ENCODE measurements around the gene IMMP1L. TPM values are rescaled to one million over a fixed set of nuclear protein-coding genes. Genes with fewer than 3 reads are reported as not detected.

The IMMP1L gene
- total and polyA plus RNA-seq, 2 of the 8 experiments (the other 6 are each of a cell fraction or from before 2014, with no cell fraction given), result 27.4 to 47.7 TPM

DNA sequence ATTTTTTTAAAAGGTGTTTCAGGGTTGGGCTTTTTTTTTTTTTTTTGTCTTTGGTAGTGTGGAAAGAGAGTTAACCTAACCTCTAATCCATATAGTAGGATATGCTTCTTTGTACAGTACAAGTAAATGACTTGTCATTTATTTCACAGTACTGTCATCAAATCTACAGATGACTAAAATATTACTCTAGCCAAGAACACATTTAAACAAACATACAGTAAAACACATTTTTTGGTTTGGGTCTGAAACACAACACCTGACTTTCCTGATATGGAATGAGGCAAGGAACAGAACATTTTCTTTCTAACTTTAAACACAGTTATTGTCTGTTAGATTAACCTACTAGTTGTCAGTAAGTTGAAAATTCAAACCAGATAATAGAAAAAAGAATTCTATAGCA lies 68.1 kb downstream of the IMMP1L start:
- Histone ChIP-seq H3K23ac (ENCODE audit: insufficient read length) (no peak overlapping the region), H3K4me1 (replicated peaks in 1 of 4; ENCODE audit: control insufficient read depth in 3 of 4, insufficient read depth in 4 of 4, low read length in 3 of 4) (no peaks in the 10 kb centered on the region; a peak in 1 of 7 replicates), H3K56ac (replicated peaks; ENCODE audit: insufficient read length, low read depth, low read length) (no peak overlapping the region), H2AFZ (ENCODE audit: low read length) (no peak overlapping the region), H3K4me3 (ENCODE audit: extremely low read depth in 1 of 4, insufficient read depth in 2 of 4, low read depth in 3 of 4, low read length in 4 of 4) (no peak overlapping the region), H3K18ac (ENCODE audit: extremely low read depth, low read length) (no peak overlapping the region), H4K91ac (replicated peaks; ENCODE audit: insufficient read length, low read length) (no peak overlapping the region), H3K79me2 (ENCODE audit: control insufficient read depth in 1 of 2, insufficient read depth in 2 of 2, low read length in 2 of 2) (no peaks in the 10 kb centered on the region), H2BK12ac (ENCODE audit: low read depth, low read length) (no peak overlapping the region), H3K4me2 (ENCODE audit: insufficient read depth in 1 of 2, low read depth in 2 of 2, low read length in 2 of 2) (no peak overlapping the region), H2AK5ac (ENCODE audit: low read depth, low read length) (no peak overlapping the region), H3K4ac (replicated peaks; ENCODE audit: insufficient read length, low read depth, low read length) (no peak overlapping the region), H3K9ac (replicated peaks in 1 of 4; ENCODE audit: extremely low read depth in 1 of 4, low read depth in 3 of 4, low read length in 3 of 4) (no peak overlapping the region), H3K27ac (ENCODE audit: low read depth, low read length) (no peak overlapping the region), H2BK15ac (ENCODE audit: low read length) (no peak overlapping the region), H3K23me2 (ENCODE audit: low read depth, low read length) (no peaks in the 10 kb centered on the region), H2BK120ac (replicated peaks; ENCODE audit: low read depth, low read length) (no peak overlapping the region), H3K9me3 (ENCODE audit: insufficient read depth in 2 of 2, low read depth in 1 of 2, low read length in 1 of 2) (no peaks in the 10 kb centered on the region), H4K5ac (ENCODE audit: insufficient read length, low read depth, low read length) (no peak overlapping the region), H2BK20ac (ENCODE audit: low read length) (no peak overlapping the region), H3K27me3 (replicated peaks in 1 of 4; ENCODE audit: control insufficient read depth in 3 of 4, extremely low read depth in 1 of 4, insufficient read depth in 3 of 4, low read length in 3 of 4) (no peaks in the 10 kb centered on the region), H2BK5ac (ENCODE audit: low read depth, low read length) (no peak overlapping the region), H3K79me1 (ENCODE audit: low read depth, low read length) (no peaks in the 10 kb centered on the region), H3K14ac (ENCODE audit: insufficient read length) (no peak overlapping the region), H3K36me3 (ENCODE audit: control insufficient read depth in 2 of 4, insufficient read depth in 4 of 4, low read length in 3 of 4) (no peaks in the 10 kb centered on the region), H4K8ac (ENCODE audit: extremely low read depth, insufficient read depth, low read length) (no peak overlapping the region), H4K20me1 (replicated peaks in 1 of 2; ENCODE audit: control insufficient read depth in 1 of 2, insufficient read depth in 2 of 2, low read length in 2 of 2) (no peaks in the 10 kb centered on the region)
- ChIA-PET POLR2A (ENCODE audit: partially characterized antibody) (no interaction called here), CTCF (ENCODE audit: partially characterized antibody) (interaction anchor here (0.8 to 1.2 kb wide), 3 partner anchors 11 to 171 kb away, joined by 3 read pairs; partner anchors contain the start of genes DCDC1 and DNAJC24)
- FAIRE-seq (no peak), DNase-seq (ENCODE audit: low read depth in 1 of 2, low spot score in 2 of 2) (no peak)
- no peak for TF ChIP-seq POU5F1 (IDR thresholded peaks at IDR 0.05; ENCODE audit: low read depth, low read length)
- no peak for TF ChIP-seq TCF12 (IDR thresholded peaks at IDR 0.05; ENCODE audit: low read depth, low read length)
- TF ChIP-seq FOSL1 (IDR thresholded peaks at IDR 0.05; ENCODE audit: insufficient read depth, low read depth, low read length), result no peak
- no peak for TF ChIP-seq YY1 (IDR thresholded peaks at IDR 0.05; ENCODE audit: low read depth, low read length)
- no peak for TF ChIP-seq NANOG (IDR thresholded peaks at IDR 0.05; ENCODE audit: insufficient read depth, low read depth, low read length, poor library complexity, severe bottlenecking)
- TF ChIP-seq ZNF274 (IDR thresholded peaks at IDR 0.05; ENCODE audit: borderline replicate concordance, extremely low read depth, low read length), result no peak
- TF ChIP-seq CREB1 (IDR thresholded peaks at IDR 0.05), result no peak
- no peak for TF ChIP-seq SIN3A (conservative IDR thresholded peaks at IDR 0.05 in 1 of 2, IDR thresholded peaks at IDR 0.05 in 1 of 2; ENCODE audit: low read depth in 1 of 2, low read length in 2 of 2)

Data from H1 (cell line).